IPS-11a (cell line): ENCODE results near the gene ADIG.

ENCODE experiments used
- H3K4me3 ChIP-seq: one replicate; pipeline ENCODE4 v1.5.1; 2013; ENCODE audit warnings: low read depth, low read length, control low read depth

The ADIG gene

DNA sequence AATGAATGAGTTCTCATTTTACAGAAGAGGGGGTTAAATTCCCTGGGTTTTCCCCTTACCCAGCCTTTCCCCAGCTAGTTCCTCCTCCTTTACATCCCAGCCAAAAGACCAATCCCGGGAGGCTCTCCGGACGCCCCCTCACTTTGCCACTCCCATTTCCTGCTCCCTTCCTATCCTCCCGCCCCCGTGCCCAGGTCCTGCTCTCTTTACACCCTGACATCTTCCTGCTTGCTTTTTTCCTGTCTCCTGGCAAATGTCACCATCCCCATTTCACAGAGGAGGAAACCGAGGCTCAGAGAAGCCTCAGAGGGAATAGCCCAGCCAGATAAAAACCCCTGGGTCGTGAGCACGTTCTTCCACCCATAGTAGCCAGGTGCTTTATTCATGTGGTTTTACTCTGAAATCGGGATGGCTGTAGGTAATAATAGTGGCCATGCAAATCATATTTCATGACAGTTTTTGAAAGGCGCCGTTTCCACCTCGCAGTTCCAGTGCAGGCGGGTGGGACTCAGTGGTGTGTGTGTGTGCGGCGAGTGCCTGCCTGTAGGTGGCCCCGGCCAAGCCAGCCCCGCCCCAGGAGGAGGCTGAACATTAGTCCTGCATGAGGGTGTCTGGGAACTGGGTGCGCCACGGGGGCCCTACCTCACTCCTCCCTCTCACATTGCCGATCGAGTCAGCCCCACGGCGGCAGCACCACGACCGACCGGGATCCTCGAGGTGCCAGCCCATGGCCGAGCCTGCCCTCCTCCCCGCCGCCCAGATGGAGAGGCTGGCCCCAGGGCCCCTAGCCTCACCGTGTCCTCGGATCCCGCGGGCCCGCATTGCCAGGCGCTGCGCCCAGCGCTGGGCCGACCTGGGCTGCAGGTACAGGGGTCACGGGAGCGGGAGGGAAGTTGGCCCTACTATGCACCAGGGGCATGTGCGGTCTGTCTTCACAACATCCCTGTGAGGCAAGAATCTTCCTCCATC, 20.5 kb downstream of the ADIG start, which contains the start of gene ARHGAP40:
TSS of gene ARHGAP40 (plus strand) at position 594 of the 969 bp plus-strand sequence.
- peak within 1 kb of the TSS; percentile 27 for H3K4me3 ChIP-seq

GRCh38 chr20:38602185-38602581, 21.2 kb downstream of the ADIG start:
- H3K4me3 ChIP-seq, result peak overlapping the region; percentile 27

DNA sequence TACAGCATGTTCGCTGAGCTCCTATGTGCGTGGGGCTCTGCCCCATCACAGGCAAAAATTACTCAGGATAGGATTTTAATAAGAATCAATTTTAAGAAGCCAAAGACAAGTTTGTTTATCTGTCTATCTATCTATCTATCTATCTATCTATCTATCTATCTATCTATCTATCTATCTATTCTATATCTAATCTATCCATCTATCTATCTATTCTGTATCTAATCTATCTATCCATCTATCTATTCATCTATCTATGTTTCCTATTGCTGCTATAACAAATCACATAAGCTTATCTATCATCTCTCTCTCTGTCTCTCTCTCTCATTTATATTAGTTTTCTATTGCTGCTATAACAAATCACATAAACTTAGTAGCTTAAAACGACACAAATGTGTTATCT, 22.3 kb downstream of the ADIG start:
- no peak overlapping the region for H3K4me3 ChIP-seq

GRCh38 chr20:38604873-38605303, 23.9 kb downstream of the ADIG start:
- H3K4me3 ChIP-seq, result no peak overlapping the region

- H3K4me3 ChIP-seq, result no peak overlapping the region
Observed at GRCh38 chr20:38607351-38607750, 26.4 kb downstream of the ADIG start.

DNA sequence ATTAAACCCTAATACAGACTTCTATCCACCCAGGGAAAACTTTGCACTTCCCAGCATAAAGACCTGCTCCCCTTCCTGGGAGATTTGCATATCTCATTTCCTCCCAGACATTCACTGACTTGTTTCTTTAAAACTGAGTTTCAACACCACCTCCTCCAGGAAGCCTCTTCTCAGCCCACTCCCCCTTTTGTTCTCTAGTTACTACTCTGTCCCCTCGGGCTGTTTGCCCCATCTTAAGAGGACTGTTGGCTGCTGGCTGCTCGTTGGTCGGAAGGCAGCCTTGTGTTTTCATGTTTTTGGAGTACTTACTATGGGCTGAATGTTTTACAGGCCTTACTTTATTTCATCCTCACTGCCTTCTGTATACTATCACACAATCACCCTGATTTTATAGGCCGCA, 27.2 kb downstream of the ADIG start:
- no peak overlapping the region for H3K4me3 ChIP-seq

GRCh38 chr20:38609815-38610214, 28.8 kb downstream of the ADIG start:
- no peak overlapping the region for H3K4me3 ChIP-seq

DNA sequence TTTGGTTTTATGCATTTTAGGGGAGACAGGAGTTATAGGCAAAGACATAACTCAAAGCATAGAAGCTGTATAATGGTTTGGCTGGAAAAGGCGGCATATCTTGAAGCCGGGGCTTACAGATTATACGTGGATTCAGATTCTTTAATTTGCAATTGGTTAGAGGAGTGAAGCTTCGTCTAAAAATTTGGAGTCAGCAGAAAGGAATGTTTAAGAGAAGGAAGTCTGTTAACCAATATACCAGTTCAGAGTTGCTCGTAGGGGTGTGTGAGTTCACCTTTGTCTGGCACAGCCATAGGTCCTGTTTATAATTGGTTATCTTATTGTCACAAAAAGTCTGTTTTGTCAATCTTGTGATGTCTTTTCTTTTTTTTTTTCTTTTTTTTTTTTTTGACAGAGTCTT, 29.5 kb downstream of the ADIG start:
- H3K4me3 ChIP-seq, result no peak overlapping the region

DNA sequence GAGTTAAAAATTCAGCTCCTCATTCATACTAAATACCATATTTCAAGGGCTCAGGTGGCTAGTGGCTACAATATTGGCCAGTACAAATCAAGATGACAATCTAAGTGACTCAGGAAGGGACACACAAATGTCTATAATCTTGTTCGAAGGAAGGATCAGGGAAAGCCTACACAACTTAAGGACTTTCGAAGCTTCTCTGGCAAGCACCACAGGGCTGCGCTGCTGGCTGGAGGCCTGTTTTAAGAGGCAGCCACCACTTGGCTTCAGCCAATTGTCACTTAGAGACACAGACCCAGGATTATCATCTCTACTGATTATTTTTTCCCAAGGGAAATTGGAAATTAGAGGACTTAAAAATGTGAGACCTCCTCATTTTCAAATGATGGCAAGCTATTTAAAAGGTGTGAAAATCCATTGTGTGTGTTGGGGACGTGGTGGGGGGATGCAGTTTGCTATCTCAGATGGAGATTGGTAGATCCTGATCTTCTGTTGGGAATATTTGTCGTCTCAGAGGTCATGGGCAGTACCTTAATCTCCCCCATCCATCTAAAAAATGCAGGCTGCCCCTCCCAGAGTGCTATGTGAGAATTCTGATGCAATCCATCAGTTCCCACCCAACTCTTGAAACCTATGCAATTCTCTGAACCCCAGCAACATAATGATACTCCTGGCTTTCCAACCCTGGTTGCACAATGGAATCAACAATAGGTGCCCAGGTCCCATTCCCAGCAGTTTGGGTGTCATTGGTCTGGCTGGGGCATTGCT, 31.9 kb downstream of the ADIG start:
- no peak overlapping the region for H3K4me3 ChIP-seq

GRCh38 chr20:38615283-38615682, 34.3 kb downstream of the ADIG start:
- H3K4me3 ChIP-seq, result no peak overlapping the region

GRCh38 chr20:38616457-38616856, 35.5 kb downstream of the ADIG start:
- no peak overlapping the region for H3K4me3 ChIP-seq

GRCh38 chr20:38617011-38617829, 36.2 kb downstream of the ADIG start:
- H3K4me3 ChIP-seq, result no peak overlapping the region

- no peak overlapping the region for H3K4me3 ChIP-seq
Observed at GRCh38 chr20:38617830-38618196, 36.8 kb downstream of the ADIG start.

DNA sequence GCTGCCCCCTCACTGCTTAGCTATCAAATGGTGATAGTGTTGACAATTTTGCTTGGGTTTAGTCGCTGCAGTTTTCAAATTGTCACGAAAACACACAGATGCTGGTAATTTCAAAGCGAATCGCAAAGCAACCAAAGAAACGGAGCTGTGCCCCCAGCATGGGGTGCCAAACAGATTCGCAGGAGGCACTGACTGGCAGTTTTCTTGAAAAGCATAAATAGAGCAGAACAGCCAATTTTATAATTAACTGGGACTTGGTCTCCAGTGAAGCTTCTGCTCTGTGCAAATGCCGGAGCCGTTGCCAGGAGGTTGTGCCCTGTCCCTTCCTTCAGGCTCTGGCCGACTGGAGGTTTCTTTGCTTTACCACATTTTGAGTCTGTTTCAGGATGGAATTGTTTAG, 39.4 kb downstream of the ADIG start:
- H3K4me3 ChIP-seq, result no peak overlapping the region

DNA sequence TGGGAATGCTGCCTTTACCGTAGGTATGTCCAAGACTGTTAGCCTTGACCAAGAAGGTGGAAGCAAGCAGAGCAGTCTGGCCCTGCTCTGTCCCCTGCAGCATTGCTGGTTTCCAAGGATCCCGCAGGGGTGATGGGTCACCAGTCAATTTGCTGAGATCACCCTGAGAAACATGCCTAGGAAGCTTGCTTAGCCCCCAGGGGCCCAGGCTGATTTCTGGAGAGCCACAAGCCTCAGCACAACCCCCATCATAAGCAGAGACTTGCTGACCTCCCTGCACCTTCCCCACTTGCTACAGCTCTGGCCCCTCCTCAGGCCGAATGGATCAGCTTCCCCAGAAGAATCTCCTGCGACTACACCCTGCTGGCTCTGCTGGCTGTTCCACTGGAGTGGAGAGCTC, 42.1 kb downstream of the ADIG start:
- no peak overlapping the region for H3K4me3 ChIP-seq

DNA sequence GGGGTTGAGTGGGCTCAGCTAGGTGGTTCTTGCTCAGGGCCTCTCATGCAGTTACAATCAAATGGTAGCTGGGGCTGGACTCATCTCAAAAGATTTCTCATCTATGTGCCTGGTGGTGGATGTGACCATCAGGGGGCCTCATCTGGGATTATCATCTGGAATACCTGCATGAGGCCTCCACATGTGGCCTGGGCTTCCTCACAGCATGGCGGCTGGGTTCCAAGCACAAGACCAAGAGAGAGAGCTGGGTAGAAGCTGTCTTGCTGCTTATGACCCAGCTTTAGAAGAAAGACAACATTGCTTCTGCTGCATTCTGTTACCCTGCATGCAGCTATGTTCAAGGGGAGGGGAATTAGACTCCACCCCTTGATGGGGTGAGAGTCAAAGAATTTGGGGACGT, 43.1 kb downstream of the ADIG start:
- no peak overlapping the region for H3K4me3 ChIP-seq

DNA sequence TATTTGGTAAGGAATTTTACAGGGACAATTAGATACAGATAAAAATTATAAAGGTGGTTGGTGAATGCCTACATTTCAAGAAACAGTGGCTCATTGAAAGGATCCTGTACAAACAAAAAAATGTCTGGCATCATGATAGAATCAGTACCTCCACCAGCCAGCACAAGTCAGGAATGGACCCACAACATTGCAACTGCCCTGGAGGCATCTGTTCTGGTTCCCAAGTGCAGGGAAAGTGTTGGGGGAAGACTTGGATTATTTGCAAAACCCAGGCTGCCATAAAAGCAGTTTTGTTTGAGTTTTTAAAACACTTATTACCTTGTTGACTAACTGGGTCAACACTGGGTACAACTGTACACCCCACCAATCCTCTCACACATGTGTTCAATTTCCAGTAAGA, 44.9 kb downstream of the ADIG start:
- H3K4me3 ChIP-seq, result no peak overlapping the region

DNA sequence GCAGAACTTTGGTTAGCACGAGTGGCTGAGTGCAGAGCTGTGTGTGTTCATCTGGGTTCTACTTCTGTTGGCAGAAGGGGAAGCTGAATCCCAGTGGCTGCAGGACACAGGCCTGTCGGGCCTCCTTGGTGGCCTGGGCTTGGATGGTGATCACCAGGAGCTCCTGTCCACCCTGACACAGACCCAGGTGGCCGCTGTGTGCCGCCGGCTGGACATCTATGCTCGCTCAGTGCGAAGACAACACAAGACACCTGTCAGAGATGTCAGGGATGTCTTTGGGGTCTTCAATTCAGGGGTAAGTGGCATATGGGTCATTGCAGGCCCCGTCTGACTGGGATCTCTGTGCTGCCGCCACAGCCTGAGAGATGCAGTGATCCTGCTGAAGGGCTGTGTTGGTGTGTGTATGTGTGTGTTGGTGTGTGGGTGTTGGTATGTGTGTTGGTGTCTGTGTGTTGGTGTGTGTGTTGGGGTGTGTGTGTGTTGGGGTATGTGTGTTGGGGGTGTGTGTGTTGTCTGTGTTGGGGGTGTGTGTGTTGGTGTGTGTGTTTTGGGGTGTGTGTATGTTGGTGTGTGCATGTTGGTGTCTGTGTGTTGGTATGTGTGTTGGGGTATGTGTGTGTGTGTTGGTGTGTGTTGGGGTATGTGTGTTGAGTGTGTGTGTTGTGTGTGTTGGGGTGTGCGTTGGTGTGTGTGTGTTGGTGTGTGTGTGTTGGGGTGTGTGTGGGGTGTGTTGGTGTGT, 46.1 kb downstream of the ADIG start:
- no peak overlapping the region for H3K4me3 ChIP-seq

DNA sequence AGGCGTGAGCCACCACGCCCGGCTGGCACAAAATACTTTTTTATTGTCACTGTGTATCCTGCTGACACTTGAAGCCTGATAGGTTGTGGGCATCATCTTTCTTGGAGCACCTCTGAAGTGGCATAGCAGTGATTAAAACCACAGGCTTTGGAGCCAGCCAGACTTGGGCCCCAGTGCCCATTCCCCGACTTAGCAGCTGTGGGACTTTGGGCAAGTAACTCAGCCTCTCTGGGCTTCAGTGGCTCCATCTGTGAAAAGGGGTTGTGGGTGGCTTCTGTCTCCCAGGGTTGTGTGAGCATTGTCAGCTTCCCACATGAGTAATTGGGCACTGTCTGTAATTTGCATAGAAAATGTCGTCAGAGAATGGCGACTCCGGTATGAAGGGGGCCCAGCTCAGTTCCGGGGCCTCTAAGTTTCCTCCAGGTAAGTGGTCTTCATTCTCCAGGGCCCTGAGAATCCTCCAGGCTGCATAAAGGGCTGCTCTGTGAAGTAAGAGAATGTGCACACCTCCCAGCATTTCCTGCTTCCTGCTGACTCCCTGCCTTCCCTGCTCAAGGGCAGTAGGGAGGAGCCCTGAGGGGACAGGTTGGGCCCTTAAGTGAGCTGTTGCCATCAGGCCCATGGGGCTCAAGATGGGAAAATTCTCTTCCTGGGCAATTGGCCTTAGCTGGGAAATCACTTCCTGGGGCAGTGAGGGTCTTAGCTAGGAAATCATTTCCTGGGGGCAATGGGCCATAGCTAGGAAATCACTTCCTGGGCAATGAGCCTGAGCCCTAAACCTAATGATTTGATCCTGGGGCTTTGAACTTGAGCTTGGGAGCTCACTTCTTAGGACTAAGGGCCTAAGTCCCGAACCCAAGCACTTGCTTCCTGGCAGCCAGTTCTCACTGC, 47.8 kb downstream of the ADIG start:
- no peak overlapping the region for H3K4me3 ChIP-seq
